ENCODE results near the gene C17orf114.

The C17orf114 gene

DNA sequence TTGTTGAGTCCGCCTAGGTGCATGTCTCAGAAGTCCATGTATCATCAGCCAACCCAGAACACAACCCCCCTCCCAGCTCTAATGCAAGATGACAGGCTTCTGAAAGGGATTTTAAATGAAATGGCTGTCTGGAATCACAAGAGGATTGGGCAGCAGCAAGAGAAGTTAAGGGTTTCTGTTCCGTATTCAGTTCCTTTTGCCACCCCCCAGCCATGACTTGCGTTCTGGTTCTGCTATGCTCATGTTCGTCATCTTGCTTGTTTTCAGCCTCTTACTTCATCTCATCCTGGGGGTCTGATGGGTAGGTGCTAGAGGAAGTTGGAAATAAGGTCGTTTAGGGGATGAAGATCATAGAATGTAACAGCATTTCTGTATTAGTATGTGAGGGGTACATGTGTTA, 43.0 kb upstream of the C17orf114 start:
- Histone ChIP-seq H3K4me1 (peaks cover 33% of the 10 kb centered on the region), H3K27ac (no peak overlapping the region), H3K4me3 (no peak overlapping the region), H3K9me3 (no peaks in the 10 kb centered on the region), H3K36me3 (no peaks in the 10 kb centered on the region), H3K27me3 (no peaks in the 10 kb centered on the region)
- TF ChIP-seq, protein P1, sequence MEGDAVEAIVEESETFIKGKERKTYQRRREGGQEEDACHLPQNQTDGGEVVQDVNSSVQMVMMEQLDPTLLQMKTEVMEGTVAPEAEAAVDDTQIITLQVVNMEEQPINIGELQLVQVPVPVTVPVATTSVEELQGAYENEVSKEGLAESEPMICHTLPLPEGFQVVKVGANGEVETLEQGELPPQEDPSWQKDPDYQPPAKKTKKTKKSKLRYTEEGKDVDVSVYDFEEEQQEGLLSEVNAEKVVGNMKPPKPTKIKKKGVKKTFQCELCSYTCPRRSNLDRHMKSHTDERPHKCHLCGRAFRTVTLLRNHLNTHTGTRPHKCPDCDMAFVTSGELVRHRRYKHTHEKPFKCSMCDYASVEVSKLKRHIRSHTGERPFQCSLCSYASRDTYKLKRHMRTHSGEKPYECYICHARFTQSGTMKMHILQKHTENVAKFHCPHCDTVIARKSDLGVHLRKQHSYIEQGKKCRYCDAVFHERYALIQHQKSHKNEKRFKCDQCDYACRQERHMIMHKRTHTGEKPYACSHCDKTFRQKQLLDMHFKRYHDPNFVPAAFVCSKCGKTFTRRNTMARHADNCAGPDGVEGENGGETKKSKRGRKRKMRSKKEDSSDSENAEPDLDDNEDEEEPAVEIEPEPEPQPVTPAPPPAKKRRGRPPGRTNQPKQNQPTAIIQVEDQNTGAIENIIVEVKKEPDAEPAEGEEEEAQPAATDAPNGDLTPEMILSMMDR (IDR thresholded peaks at IDR 0.05) = no peak
- DNase-seq (no peak), ATAC-seq (peak; percentile 76)
- intact Hi-C loops (cut with DNase I) = no loop called here

- peaks cover 22% of the 10 kb centered on the region for H3K4me1 ChIP-seq
- no peaks in the 10 kb centered on the region for H3K27me3 ChIP-seq
- DNase-seq (no peak), ATAC-seq (no peak)
- H3K4me3 ChIP-seq = no peak overlapping the region
- intact Hi-C loops (cut with DNase I) = no loop called here
- peak overlapping the region; percentile 32 for H3K27ac ChIP-seq
- TF ChIP-seq, protein P1 (IDR thresholded peaks at IDR 0.05) = no peak
- H3K36me3 ChIP-seq = no peaks in the 10 kb centered on the region
- no peaks in the 10 kb centered on the region for H3K9me3 ChIP-seq
These were observed 41.3 kb upstream of the C17orf114 start for GRCh38 chr17:4843321-4844000.

GRCh38 chr17:4842376-4842775, 40.2 kb upstream of the C17orf114 start:
- H3K9me3 ChIP-seq = no peaks in the 10 kb centered on the region
- peaks cover 27% of the 10 kb centered on the region for H3K4me1 ChIP-seq
- no peak overlapping the region for H3K4me3 ChIP-seq
- DNase-seq (no peak), ATAC-seq (no peak)
- intact Hi-C loops (cut with DNase I) = no loop called here
- no peaks in the 10 kb centered on the region for H3K27me3 ChIP-seq
- no peaks in the 10 kb centered on the region for H3K36me3 ChIP-seq
- TF ChIP-seq, protein P1 (IDR thresholded peaks at IDR 0.05) = no peak
- H3K27ac ChIP-seq = no peak overlapping the region

- ATAC-seq (no peak), DNase-seq (no peak)
- Histone ChIP-seq H3K36me3 (no peaks in the 10 kb centered on the region), H3K4me1 (peaks cover 33% of the 10 kb centered on the region), H3K9me3 (no peaks in the 10 kb centered on the region), H3K27ac (no peak overlapping the region), H3K27me3 (no peaks in the 10 kb centered on the region), H3K4me3 (no peak overlapping the region)
- TF ChIP-seq, protein P1 (IDR thresholded peaks at IDR 0.05) = no peak
- intact Hi-C loops (cut with DNase I) = no loop called here
These were observed 38.7 kb upstream of the C17orf114 start for GRCh38 chr17:4840893-4841242.

- TF ChIP-seq, protein P1 (IDR thresholded peaks at IDR 0.05) = no peak
- Histone ChIP-seq H3K27me3 (no peaks in the 10 kb centered on the region), H3K9me3 (no peaks in the 10 kb centered on the region), H3K36me3 (no peaks in the 10 kb centered on the region), H3K4me1 (peaks cover 40% of the 10 kb centered on the region), H3K27ac (no peak overlapping the region), H3K4me3 (no peak overlapping the region)
- ATAC-seq = no peak
- intact Hi-C loops (cut with DNase I) = no loop called here
- DNase-seq = no peak
These were observed 38.1 kb upstream of the C17orf114 start for GRCh38 chr17:4839965-4840892.
